Caco-2 (cell line): ENCODE results near the gene CFAP299. TPM values are rescaled to one million over a fixed set of nuclear protein-coding genes. Genes with fewer than 3 reads are reported as not detected.

ENCODE experiments used
- BruUV-seq: library from RNA; stranded (reverse); fragments of 400-500 nt; replicated peaks from 2 replicates; lab custom pipeline; 2021; lab: Mats Ljungman, UMichigan
- CTCF ChIA-PET: fragments of 300-600 bp; sonication (Branson Sonifier 250); formaldehyde crosslinking; loops from one replicate; lab custom pipeline; 2022; ENCODE audit warnings: antibody characterized with exemption; lab: Charles Lee
- POLR2A ChIA-PET: fragments of 300-600 bp; sonication (Branson Sonifier 250); formaldehyde crosslinking; loops from one replicate; lab custom pipeline; 2022; ENCODE audit warnings: antibody characterized with exemption; lab: Charles Lee
- DNase-seq, 2 experiments: peaks; one replicate each; pipeline versions ENCODE4 v3.0.0 to v3.0.0-alpha.2; 2020 to 2022
- H3K27me3 ChIP-seq: replicated peaks from 2 replicates; pipeline ENCODE4 v1.6.0; 2011; ENCODE audit warnings: low read length; ENCODE audit not compliant: control insufficient read depth, insufficient read depth
- H3K36me3 ChIP-seq: 2 replicates; pipeline ENCODE4 v1.5.1; 2011; ENCODE audit warnings: low read length; ENCODE audit not compliant: control insufficient read depth, insufficient read depth
- H3K4me1 ChIP-seq: fragments of 250-450 bp; sonication (Bioruptor Pico); 2 replicates; pipeline ENCODE4 v1.5.1; 2020; ENCODE audit warnings: mild to moderate bottlenecking
- H3K4me3 ChIP-seq: 2 replicates; pipeline ENCODE4 v1.5.1; 2011; ENCODE audit warnings: low read depth, mild to moderate bottlenecking, control low read depth, low read length
- H3K9me3 ChIP-seq: fragments of 250-450 bp; sonication (Bioruptor Pico); 2 replicates; pipeline ENCODE4 v1.5.1; 2020; ENCODE audit warnings: mild to moderate bottlenecking, moderate library complexity
- H3K27ac Mint-ChIP-seq: one replicate; pipeline ENCODE4 v1.8.0; 2022; ENCODE audit warnings: mixed read lengths; ENCODE audit not compliant: unreplicated experiment
- H3K27me3 Mint-ChIP-seq: one replicate; pipeline ENCODE4 v1.8.0; 2022; ENCODE audit warnings: mixed read lengths; ENCODE audit not compliant: insufficient read depth, unreplicated experiment
- H3K36me3 Mint-ChIP-seq: one replicate; pipeline ENCODE4 v1.8.0; 2022; ENCODE audit warnings: mild to moderate bottlenecking, mixed read lengths; ENCODE audit not compliant: insufficient read depth, unreplicated experiment
- H3K4me1 Mint-ChIP-seq: one replicate; pipeline ENCODE4 v1.8.0; 2022; ENCODE audit warnings: low read depth, mixed read lengths; ENCODE audit not compliant: unreplicated experiment
- H3K4me3 Mint-ChIP-seq: one replicate; pipeline ENCODE4 v1.8.0; 2022; ENCODE audit warnings: mild to moderate bottlenecking, moderate library complexity, mixed read lengths; ENCODE audit not compliant: unreplicated experiment
- H3K9me3 Mint-ChIP-seq: one replicate; pipeline ENCODE4 v1.8.0; 2022; ENCODE audit warnings: mixed read lengths; ENCODE audit not compliant: unreplicated experiment
- intact Hi-C: fragments of 100-400 bp; cut with micrococcal nuclease; formaldehyde crosslinking; loops from one replicate; pipeline ENCODE4 v1.10.0; 2022; ENCODE audit not compliant: unreplicated experiment
- total RNA-seq: library from RNA; stranded (reverse); gene quantifications from 2 replicates; pipeline ENCODE4 v1.2.3, GENCODE V29; 2022
- TF ChIP-seq, protein P1 (sequence below), 2 experiments: fragments of 200-600 bp in 1 of 2; IDR thresholded peaks; 1 replicate in 1 of 2; 2 replicates in 1 of 2; pipeline versions ENCODE4 v1.5.1 to v1.8.0; 2011 to 2022; ENCODE audit warnings: antibody characterized with exemption in 1 of 2, control low read depth in 1 of 2, inconsistent platforms in 1 of 2, low read depth in 1 of 2, low read length in 1 of 2, mild to moderate bottlenecking in 1 of 2, moderate library complexity in 1 of 2; ENCODE audit not compliant: insufficient read depth in 1 of 2, severe bottlenecking in 1 of 2, unreplicated experiment in 1 of 2

The CFAP299 gene
- total RNA-seq, 1 experiment from 2014 or later, result not detected

- no peaks in the 10 kb centered on the region for H3K27me3 ChIP-seq
- H3K4me3 ChIP-seq, result no peak overlapping the region
- TF ChIP-seq, protein P1, sequence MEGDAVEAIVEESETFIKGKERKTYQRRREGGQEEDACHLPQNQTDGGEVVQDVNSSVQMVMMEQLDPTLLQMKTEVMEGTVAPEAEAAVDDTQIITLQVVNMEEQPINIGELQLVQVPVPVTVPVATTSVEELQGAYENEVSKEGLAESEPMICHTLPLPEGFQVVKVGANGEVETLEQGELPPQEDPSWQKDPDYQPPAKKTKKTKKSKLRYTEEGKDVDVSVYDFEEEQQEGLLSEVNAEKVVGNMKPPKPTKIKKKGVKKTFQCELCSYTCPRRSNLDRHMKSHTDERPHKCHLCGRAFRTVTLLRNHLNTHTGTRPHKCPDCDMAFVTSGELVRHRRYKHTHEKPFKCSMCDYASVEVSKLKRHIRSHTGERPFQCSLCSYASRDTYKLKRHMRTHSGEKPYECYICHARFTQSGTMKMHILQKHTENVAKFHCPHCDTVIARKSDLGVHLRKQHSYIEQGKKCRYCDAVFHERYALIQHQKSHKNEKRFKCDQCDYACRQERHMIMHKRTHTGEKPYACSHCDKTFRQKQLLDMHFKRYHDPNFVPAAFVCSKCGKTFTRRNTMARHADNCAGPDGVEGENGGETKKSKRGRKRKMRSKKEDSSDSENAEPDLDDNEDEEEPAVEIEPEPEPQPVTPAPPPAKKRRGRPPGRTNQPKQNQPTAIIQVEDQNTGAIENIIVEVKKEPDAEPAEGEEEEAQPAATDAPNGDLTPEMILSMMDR (IDR thresholded peaks at IDR 0.05; ENCODE audit: insufficient read depth in 1 of 2, low read depth in 1 of 2, low read length in 1 of 2, severe bottlenecking in 1 of 2, unreplicated experiment in 1 of 2), result no peak
- Mint-ChIP-seq H3K9me3 (no peaks in the 10 kb centered on the region), H3K4me1 (no peaks in the 10 kb centered on the region), H3K27me3 (peaks cover 9% of the 10 kb centered on the region), H3K4me3 (no peak overlapping the region), H3K36me3 (no peaks in the 10 kb centered on the region), H3K27ac (no peak overlapping the region)
- H3K4me1 ChIP-seq, result no peaks in the 10 kb centered on the region
- intact Hi-C loops, result no loop called here
- BruUV-seq, result no TSS peak
- no peaks in the 10 kb centered on the region for H3K9me3 ChIP-seq
- DNase-seq, result no peak
- no peaks in the 10 kb centered on the region for H3K36me3 ChIP-seq
- CTCF ChIA-PET, result no interaction called here
- POLR2A ChIA-PET, result no interaction called here
These were observed 272.9 kb downstream of the CFAP299 start for GRCh38 chr4:80608281-80608980.

- H3K4me3 ChIP-seq, result no peak overlapping the region
- Mint-ChIP-seq H3K27ac (no peak overlapping the region), H3K27me3 (peaks cover 9% of the 10 kb centered on the region), H3K36me3 (no peaks in the 10 kb centered on the region), H3K9me3 (no peaks in the 10 kb centered on the region), H3K4me1 (no peaks in the 10 kb centered on the region), H3K4me3 (no peak overlapping the region)
- TF ChIP-seq, protein P1 (IDR thresholded peaks at IDR 0.05; ENCODE audit: insufficient read depth in 1 of 2, low read depth in 1 of 2, low read length in 1 of 2, severe bottlenecking in 1 of 2, unreplicated experiment in 1 of 2), result no peak
- POLR2A ChIA-PET, result no interaction called here
- intact Hi-C loops, result loop anchor here (10.0 kb wide), 2 partner anchors 245 to 385 kb away; no protein-coding TSS in a partner anchor
- DNase-seq, result no peak
- BruUV-seq, result no TSS peak
- H3K4me1 ChIP-seq, result no peaks in the 10 kb centered on the region
- no peaks in the 10 kb centered on the region for H3K36me3 ChIP-seq
- CTCF ChIA-PET, result no interaction called here
- no peaks in the 10 kb centered on the region for H3K9me3 ChIP-seq
- H3K27me3 ChIP-seq, result no peaks in the 10 kb centered on the region
These were observed 274.7 kb downstream of the CFAP299 start for GRCh38 chr4:80610199-80610598.

GRCh38 chr4:80610845-80611677 is 275.5 kb downstream of the CFAP299 start:
- no peaks in the 10 kb centered on the region for H3K4me1 ChIP-seq
- Mint-ChIP-seq H3K4me1 (no peaks in the 10 kb centered on the region), H3K9me3 (no peaks in the 10 kb centered on the region), H3K27me3 (peaks cover 9% of the 10 kb centered on the region), H3K36me3 (no peaks in the 10 kb centered on the region), H3K4me3 (no peak overlapping the region), H3K27ac (no peak overlapping the region)
- intact Hi-C loops, result loop anchor here (10.0 kb wide), 2 partner anchors 246 to 384 kb away; no protein-coding TSS in a partner anchor
- BruUV-seq, result no TSS peak
- DNase-seq, result no peak
- no peaks in the 10 kb centered on the region for H3K36me3 ChIP-seq
- no peaks in the 10 kb centered on the region for H3K27me3 ChIP-seq
- TF ChIP-seq, protein P1 (IDR thresholded peaks at IDR 0.05; ENCODE audit: insufficient read depth in 1 of 2, low read depth in 1 of 2, low read length in 1 of 2, severe bottlenecking in 1 of 2, unreplicated experiment in 1 of 2), result no peak
- H3K4me3 ChIP-seq, result no peak overlapping the region
- ChIA-PET POLR2A (no interaction called here), CTCF (no interaction called here)
- no peaks in the 10 kb centered on the region for H3K9me3 ChIP-seq
